GM21528 (cell line): ENCODE results near the gene MVB12B.

ENCODE experiments used
- ATAC-seq: cut with Tn5 transposase; IDR thresholded peaks from one replicate; pipeline ENCODE4 v1.9.1; 2021; ENCODE audit warnings: mild to moderate bottlenecking, moderate library complexity; ENCODE audit not compliant: unreplicated experiment, low FRiP score

MVB12B gene

GRCh38 chr9:126302730-126303129 is 23.9 kb upstream of the MVB12B start:
- no peak for ATAC-seq

- no peak for ATAC-seq
These were observed 23.1 kb upstream of the MVB12B start for GRCh38 chr9:126303488-126303887.

DNA sequence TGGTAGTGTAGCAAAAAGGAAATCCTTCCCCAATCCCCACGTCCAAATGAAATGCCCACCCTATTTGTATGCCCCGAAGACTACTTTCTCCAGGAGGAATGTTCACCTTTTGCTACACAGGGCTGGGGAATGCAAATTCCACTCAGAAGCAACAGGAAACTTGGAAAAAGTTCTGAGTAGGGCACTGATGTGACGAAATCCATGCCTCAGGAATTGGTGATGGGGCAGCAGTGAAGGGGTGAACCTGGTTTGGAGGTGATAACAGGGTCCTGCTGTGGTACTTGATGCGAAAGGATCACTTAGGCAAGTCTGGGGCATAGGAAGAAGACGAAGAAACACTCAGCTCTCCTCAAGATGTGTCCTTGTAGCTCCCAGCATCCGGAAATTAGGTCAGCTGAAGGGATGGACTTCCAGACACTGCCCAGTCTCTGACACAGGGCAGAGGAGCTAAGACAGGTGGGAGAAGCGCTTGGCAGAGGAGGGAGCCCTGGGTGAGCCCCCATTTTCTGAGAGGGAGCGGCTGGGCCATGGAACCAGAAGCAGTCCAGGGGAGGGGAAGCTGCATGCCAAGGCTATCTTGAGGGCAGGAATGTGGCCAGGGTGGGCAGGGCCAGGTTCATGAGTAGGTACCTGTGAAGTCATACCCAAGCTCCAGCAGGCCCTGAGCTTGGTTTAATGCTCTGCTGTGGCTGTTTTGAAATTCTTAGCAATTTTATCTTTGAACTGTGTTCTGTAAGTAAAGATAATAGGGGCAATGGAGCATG is 22.2 kb upstream of the MVB12B start:
- no peak for ATAC-seq

- ATAC-seq: no peak
These were observed 21.7 kb upstream of the MVB12B start for GRCh38 chr9:126304971-126305320.

- ATAC-seq: no peak
These were observed 20.5 kb upstream of the MVB12B start for GRCh38 chr9:126306071-126306647.

GRCh38 chr9:126307322-126308061 is 19.1 kb upstream of the MVB12B start:
- ATAC-seq: no peak

DNA sequence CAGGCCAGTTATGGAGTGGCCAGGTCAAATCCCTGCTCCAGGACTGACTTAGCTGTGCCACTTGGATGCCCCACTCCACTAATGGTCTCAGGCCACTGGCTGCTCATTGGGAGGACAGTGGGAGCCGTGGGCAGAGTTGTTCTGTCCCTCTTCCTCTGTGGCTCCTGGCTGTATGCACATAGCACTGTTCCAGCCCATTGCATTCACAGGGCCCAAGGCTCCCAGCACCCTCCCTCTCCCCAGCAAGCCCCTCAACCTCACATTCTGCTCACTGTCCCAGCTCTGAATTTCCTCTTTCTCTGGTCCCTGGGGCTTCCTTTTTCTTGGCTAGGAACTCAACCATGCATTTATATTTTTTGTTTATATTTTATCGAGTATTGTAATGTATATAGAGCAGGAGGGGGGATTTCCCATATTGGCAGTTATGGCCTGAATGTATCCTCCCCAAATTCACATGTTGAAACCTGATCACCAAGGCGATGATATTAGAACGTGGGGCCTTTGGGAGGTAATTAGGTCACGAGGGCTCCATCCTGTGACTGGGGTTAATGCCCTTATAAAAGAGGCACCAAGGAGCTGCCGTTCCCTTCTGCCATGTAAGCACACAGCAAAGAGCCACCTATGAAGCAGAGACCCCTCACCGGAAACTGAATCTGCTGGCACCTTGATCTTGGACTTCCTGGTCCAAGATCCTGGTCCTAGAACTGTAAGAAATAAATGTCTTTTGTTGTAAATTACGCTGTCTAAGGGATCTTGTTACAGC is 17.0 kb upstream of the MVB12B start:
- ATAC-seq: no peak

DNA sequence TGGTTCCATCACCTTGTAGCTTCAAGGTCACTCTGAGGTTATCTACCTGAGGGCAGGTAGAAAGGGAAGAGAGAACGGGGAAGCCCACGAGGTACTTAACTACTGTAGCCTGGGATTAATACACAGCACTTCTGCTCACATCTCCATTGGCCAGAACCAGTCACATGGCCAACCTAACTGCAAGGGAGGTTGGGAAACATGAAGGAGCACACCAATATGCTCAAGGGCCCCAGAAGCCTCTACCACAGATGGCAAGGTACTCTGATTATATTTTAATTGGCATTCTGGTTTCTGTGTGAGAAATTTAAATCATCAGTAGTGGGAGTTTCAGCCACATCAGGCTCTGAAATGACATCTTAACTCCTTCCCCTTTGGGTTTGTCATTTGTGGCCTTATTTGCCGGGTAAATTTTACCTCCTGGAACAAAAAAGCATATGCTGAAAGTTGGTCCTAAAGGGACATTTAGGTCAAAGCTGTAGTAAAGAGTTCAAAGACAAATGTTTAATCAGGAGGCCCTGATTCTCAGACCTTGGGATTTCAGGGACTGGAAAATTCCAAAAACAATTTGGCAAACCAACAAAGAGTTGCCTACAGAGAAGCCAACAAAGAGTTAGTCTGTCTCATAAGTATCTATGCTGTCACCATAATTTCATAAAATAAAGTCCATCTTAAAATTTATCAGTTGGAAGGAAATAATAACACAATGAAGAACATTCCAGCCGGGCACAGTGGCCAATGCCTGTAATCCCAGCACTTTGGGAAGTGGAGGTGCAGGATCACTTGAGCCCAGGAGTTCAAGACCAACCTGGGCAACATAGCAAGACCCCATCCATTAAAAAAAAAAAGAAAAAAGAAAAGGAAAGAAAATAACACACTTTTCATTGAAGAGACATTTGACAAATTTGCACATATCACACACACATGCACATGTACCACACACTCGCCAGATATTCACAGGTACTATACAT is 13.8 kb upstream of the MVB12B start:
- ATAC-seq: no peak

GRCh38 chr9:126316085-126316655 is 10.5 kb upstream of the MVB12B start:
- no peak for ATAC-seq

- ATAC-seq: no peak
These were observed 9.1 kb upstream of the MVB12B start for GRCh38 chr9:126317513-126317912.

DNA sequence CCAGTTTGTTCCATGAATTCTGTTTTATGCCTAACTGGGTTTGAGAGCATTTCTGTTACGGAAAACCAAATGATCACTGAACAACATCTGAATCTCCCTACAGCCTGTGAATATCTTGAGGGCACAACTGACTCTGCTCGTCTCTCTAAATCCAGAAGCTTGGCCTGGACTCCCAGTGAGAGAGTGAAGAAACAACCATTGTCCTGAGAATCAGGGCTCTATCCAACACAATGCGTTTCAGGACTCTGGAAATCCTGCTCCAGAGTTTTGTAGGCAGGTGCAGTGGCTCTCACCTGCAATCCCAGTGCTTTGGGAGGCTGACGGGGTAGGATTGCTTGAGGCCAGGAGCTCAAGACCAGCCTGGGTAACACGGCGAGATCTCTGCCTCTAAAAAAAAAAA is 7.8 kb upstream of the MVB12B start:
- no peak for ATAC-seq

GRCh38 chr9:126319671-126320070 is 7.0 kb upstream of the MVB12B start:
- no peak for ATAC-seq

- no peak for ATAC-seq
These were observed 6.3 kb upstream of the MVB12B start for GRCh38 chr9:126320158-126320922.

GRCh38 chr9:126321742-126322141 is 4.9 kb upstream of the MVB12B start:
- ATAC-seq: no peak

GRCh38 chr9:126325821-126326220 is 808 bp upstream of the MVB12B start:
- ATAC-seq: no peak

- ATAC-seq: no peak
These were observed 531 bp downstream of the MVB12B start for GRCh38 chr9:126327006-126327713.

DNA sequence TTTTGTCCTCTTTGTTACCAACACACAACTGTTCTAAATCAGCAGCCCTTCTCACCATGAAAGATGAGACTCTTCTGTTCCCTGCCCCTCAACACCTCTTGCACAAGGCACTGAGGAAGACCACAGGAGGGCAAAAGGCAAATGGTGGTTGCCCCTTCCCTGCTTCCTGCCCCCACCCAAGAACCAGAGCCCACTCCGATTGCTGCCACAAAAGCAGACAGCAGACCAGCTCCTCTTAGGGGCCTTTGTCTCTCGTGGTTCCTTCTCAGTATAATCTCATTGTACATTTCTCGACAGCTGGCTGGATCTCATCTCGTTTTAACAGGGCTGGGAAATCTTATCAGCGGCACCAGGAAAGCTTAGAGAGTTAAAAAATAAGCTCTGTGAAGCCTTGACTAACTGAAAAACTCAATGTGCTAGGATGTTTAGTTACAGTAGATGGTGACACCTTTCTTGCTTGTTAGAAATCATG is 1.1 kb downstream of the MVB12B start:
- no peak for ATAC-seq

- no peak for ATAC-seq
These were observed 1.8 kb downstream of the MVB12B start for GRCh38 chr9:126328407-126328806.
